Osteoblast (primary cell): ENCODE measurements around the gene MYO5B. TPM values are rescaled to one million over a fixed set of nuclear protein-coding genes. Genes with fewer than 3 reads are reported as not detected.

Source experiments
- DNase-seq: peaks from one replicate; pipeline ENCODE4 v3.0.0; 2011; ENCODE audit warnings: low spot score, mixed read lengths; ENCODE audit not compliant: insufficient read length; ENCODE audit errors: missing footprints
- H2AFZ ChIP-seq: 2 replicates; pipeline ENCODE4 v1.6.0; 2011; ENCODE audit warnings: mild to moderate bottlenecking, low read length
- H3K27ac ChIP-seq: 2 replicates; pipeline ENCODE4 v1.5.1; 2011; ENCODE audit warnings: mild to moderate bottlenecking, low read depth, low read length, moderate library complexity
- H3K27me3 ChIP-seq: 2 replicates; pipeline ENCODE4 v1.6.0; 2012; ENCODE audit warnings: mild to moderate bottlenecking, control low read depth, inconsistent platforms, low read length, moderate library complexity; ENCODE audit not compliant: insufficient read depth
- H3K36me3 ChIP-seq: 2 replicates; pipeline ENCODE4 v1.5.1; 2011; ENCODE audit warnings: mild to moderate bottlenecking, low read length, control low read depth, moderate library complexity; ENCODE audit not compliant: insufficient read depth
- H3K4me1 ChIP-seq: 2 replicates; pipeline ENCODE4 v1.5.1; 2011; ENCODE audit warnings: mild to moderate bottlenecking, low read length, control low read depth, moderate library complexity; ENCODE audit not compliant: insufficient read depth
- H3K4me2 ChIP-seq: 2 replicates; pipeline ENCODE4 v1.6.0; 2011; ENCODE audit warnings: mild to moderate bottlenecking, low read length; ENCODE audit not compliant: insufficient read depth
- H3K4me3 ChIP-seq: fragments of 200-600 bp; sonication (generic); 3 replicates; pipeline ENCODE4 v1.5.1; 2012; ENCODE audit warnings: mild to moderate bottlenecking, low read length, inconsistent platforms; ENCODE audit not compliant: insufficient read depth
- H3K79me2 ChIP-seq: 2 replicates; pipeline ENCODE4 v1.6.0; 2012; ENCODE audit warnings: mild to moderate bottlenecking, low read length, control low read depth, inconsistent platforms; ENCODE audit not compliant: insufficient read depth
- H3K9me3 ChIP-seq: 2 replicates; pipeline ENCODE4 v1.5.1; 2011; ENCODE audit warnings: low read depth, low read length, control low read depth
- H4K20me1 ChIP-seq: 2 replicates; pipeline ENCODE4 v1.6.0; 2012; ENCODE audit warnings: mild to moderate bottlenecking, low read length, control low read depth; ENCODE audit not compliant: insufficient read depth
- total RNA-seq: library from RNA; depleted of rRNA; stranded (reverse); fragments of >200 nt; gene quantifications from 2 replicates; pipeline ENCODE4 v1.2.3, GENCODE V29; 2012
- TF ChIP-seq, protein P1 (sequence below): IDR thresholded peaks from 2 replicates; pipeline ENCODE4 v1.5.1; 2011; ENCODE audit warnings: mild to moderate bottlenecking, low read depth, low read length, moderate library complexity; ENCODE audit errors: extremely low read depth

MYO5B gene
- total RNA-seq, 1 donor: 0.36 TPM

- H3K27me3 ChIP-seq: peaks cover 7% of the 10 kb centered on the region
- TF ChIP-seq, protein P1, sequence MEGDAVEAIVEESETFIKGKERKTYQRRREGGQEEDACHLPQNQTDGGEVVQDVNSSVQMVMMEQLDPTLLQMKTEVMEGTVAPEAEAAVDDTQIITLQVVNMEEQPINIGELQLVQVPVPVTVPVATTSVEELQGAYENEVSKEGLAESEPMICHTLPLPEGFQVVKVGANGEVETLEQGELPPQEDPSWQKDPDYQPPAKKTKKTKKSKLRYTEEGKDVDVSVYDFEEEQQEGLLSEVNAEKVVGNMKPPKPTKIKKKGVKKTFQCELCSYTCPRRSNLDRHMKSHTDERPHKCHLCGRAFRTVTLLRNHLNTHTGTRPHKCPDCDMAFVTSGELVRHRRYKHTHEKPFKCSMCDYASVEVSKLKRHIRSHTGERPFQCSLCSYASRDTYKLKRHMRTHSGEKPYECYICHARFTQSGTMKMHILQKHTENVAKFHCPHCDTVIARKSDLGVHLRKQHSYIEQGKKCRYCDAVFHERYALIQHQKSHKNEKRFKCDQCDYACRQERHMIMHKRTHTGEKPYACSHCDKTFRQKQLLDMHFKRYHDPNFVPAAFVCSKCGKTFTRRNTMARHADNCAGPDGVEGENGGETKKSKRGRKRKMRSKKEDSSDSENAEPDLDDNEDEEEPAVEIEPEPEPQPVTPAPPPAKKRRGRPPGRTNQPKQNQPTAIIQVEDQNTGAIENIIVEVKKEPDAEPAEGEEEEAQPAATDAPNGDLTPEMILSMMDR: no peak
- H3K27ac ChIP-seq: no peak overlapping the region
- H3K9me3 ChIP-seq: no peaks in the 10 kb centered on the region
- H2AFZ ChIP-seq: no peak overlapping the region
- H4K20me1 ChIP-seq: no peaks in the 10 kb centered on the region
- no peaks in the 10 kb centered on the region for H3K79me2 ChIP-seq
- no peak overlapping the region for H3K4me3 ChIP-seq
- no peak overlapping the region for H3K4me2 ChIP-seq
- H3K36me3 ChIP-seq: no peaks in the 10 kb centered on the region
- peaks cover 2% of the 10 kb centered on the region for H3K4me1 ChIP-seq
- DNase-seq: no peak
These were observed 319.8 kb downstream of the MYO5B start for GRCh38 chr18:49875155-49875554.

DNA sequence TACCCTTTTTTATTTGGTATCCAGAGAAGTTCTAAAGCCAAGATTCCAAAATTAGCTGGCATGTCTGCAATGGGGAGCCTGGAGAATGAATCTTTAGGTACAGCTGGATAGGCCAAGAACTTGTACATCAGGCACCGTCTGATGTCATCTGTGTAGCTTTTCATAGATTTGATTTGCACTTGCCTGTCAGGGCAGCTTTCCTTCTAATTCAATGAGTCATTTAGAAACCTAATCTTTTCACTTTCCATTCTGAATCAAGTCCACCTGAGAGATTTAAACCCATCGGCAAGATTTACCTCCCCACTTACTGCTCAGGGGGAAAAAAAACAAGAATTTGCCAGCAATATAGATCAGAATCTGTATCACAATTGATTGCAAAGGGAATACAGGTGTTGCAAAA, 320.7 kb downstream of the MYO5B start:
- H2AFZ ChIP-seq: no peak overlapping the region
- H3K9me3 ChIP-seq: no peaks in the 10 kb centered on the region
- H3K4me1 ChIP-seq: peaks cover 2% of the 10 kb centered on the region
- H4K20me1 ChIP-seq: no peaks in the 10 kb centered on the region
- no peak overlapping the region for H3K4me3 ChIP-seq
- TF ChIP-seq, protein P1: no peak
- no peak overlapping the region for H3K27ac ChIP-seq
- H3K27me3 ChIP-seq: peaks cover 7% of the 10 kb centered on the region
- H3K4me2 ChIP-seq: no peak overlapping the region
- no peaks in the 10 kb centered on the region for H3K36me3 ChIP-seq
- H3K79me2 ChIP-seq: no peaks in the 10 kb centered on the region
- no peak for DNase-seq

DNA sequence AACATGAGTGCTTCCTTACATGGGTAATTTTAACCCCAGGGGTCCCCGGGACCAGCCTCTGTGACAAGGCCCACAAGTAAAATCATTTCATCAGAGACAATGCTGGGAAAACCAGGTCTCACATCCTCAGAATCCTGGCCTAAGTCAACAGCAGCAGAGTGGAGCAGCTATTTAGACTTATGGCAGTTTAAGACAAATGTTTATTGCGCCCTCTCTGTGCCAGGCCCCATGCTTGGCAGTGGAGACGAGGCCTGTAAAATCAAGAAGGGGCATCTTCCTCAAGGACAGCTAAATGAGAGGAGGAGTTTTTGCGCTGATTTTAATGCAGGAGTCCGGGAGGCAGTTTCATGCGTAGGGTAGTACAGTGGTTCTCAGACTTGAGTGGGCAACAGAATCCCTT, 325.6 kb downstream of the MYO5B start:
- H3K27ac ChIP-seq: no peak overlapping the region
- no peak overlapping the region for H2AFZ ChIP-seq
- no peaks in the 10 kb centered on the region for H3K36me3 ChIP-seq
- no peaks in the 10 kb centered on the region for H4K20me1 ChIP-seq
- H3K4me2 ChIP-seq: no peak overlapping the region
- no peaks in the 10 kb centered on the region for H3K9me3 ChIP-seq
- H3K4me3 ChIP-seq: no peak overlapping the region
- no peaks in the 10 kb centered on the region for H3K79me2 ChIP-seq
- peak; percentile 51 for DNase-seq
- H3K27me3 ChIP-seq: peaks cover 3% of the 10 kb centered on the region
- TF ChIP-seq, protein P1: no peak
- no peaks in the 10 kb centered on the region for H3K4me1 ChIP-seq

DNA sequence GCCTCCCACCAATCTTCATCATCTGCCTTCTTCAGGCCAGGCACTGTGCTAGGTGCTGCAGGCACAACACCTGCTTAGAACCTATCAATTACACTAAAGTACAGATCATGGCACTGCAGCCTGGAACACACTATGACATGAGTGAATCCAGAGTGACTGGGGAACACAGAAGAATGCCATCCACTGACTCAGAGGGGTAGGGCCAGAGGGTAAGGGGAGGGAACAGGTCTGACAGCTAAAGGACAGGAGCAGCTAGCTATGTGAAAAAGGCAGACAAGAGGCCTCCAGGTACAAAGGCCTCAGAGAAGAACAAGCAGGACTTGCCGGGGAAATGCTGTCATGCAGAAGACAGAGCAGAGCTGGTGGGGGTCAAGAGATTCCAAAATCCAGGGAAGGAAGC, 328.3 kb downstream of the MYO5B start:
- no peaks in the 10 kb centered on the region for H3K79me2 ChIP-seq
- no peak overlapping the region for H2AFZ ChIP-seq
- peaks cover 3% of the 10 kb centered on the region for H3K27me3 ChIP-seq
- H3K4me3 ChIP-seq: no peak overlapping the region
- H3K4me2 ChIP-seq: no peak overlapping the region
- DNase-seq: no peak
- no peaks in the 10 kb centered on the region for H3K36me3 ChIP-seq
- no peaks in the 10 kb centered on the region for H4K20me1 ChIP-seq
- H3K27ac ChIP-seq: no peak overlapping the region
- TF ChIP-seq, protein P1: no peak
- no peaks in the 10 kb centered on the region for H3K9me3 ChIP-seq
- H3K4me1 ChIP-seq: no peaks in the 10 kb centered on the region
